K562 treated with DMSO at 1 percent for 24 hours (cell line): ENCODE data around the gene EIF6. TPM values are rescaled to one million over a fixed set of nuclear protein-coding genes. Genes with fewer than 3 reads are reported as not detected.

Source experiments
- total RNA-seq: library from RNA; unstranded; fragments of 300-600 nt; gene quantifications from 2 replicates; pipeline ENCODE4 v1.2.3, GENCODE V29; 2022; ENCODE audit warnings: low read depth; ENCODE audit not compliant: insufficient read depth

EIF6 gene
- 189 and 206 TPM in 2 replicates for total RNA-seq

GRCh38 chr20:35284267-35284991 lies at the start of gene EIF6:
Gene EIF6, minus strand, starts transcription at chr20:35284772. Its CDS starts 285 bp downstream, at chr20:35284487.

GRCh38 chr20:35291654-35292503 lies 7.3 kb upstream of the EIF6 start, which contains the start of gene FAM83C:
Gene FAM83C, minus strand, starts transcription at chr20:35292425. Its CDS starts 121 bp downstream, at chr20:35292304.

DNA sequence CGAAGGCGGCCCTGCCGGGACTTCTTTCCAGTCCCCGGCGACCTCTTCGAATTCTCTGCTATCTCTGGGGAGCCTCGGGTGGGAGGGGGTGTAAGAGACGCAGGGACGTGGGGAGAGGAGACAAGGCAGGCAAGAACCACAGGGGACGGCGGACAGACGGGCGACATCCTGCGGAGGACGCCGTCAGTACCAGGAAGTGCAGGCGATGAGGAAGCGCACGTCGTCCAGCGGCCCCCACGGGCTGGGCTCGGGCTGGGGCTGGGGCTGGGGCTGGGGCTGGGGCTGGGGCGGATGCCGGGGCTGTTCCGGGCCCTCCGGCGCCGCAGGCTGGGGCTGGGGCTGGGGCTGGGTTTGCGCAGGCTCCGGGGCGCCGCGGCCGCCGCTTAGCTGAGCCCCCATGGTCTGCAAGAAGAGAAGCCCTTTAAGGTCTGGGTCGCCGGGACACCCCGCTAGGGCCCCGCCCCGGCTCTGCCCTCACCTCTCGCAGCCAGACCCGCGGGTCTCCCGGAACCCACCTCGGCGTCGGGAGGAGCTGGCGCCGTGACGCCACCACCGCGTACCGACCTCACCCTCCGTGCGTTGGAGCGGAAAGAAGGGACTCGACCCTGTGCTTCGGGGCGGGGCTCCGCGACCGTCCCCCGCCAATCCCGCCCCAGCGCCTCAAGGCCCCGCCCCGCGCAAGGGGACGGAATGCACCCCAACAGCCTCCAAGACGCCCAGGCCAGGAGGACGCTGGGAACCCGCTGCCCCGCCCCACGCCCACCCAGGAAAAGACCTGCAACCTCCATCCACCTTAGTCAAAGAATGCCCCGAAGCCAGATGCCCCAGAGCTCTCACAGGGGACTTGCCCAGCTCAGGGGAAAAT lies 6.8 kb downstream of the EIF6 start, which contains the start of gene MMP24OS:
Gene MMP24OS, minus strand, starts transcription at position 592 of the 865 bp plus-strand sequence. Its CDS starts 193 bp downstream, at position 399.

Other genes starting within 250 kb of the EIF6 start
- 83.7 and 88.3 TPM in 2 replicates for gene TRPC4AP, start 192.0 kb downstream of the EIF6 start, total RNA-seq
- gene EDEM2, start 137.4 kb downstream of the EIF6 start, total RNA-seq = 29.5 and 33.0 TPM in 2 replicates
- 22.9 and 28.8 TPM in 2 replicates for gene PROCR, start 112.7 kb downstream of the EIF6 start, total RNA-seq
- gene MMP24, start 58.1 kb downstream of the EIF6 start, total RNA-seq = 0.16 and 0.31 TPM in 2 replicates
- gene MMP24OS, start 6.7 kb downstream of the EIF6 start, total RNA-seq = 161 and 170 TPM in 2 replicates
- not detected in 2 replicates for gene FAM83C, start 7.7 kb upstream of the EIF6 start, total RNA-seq
- gene UQCC1, start 127.2 kb upstream of the EIF6 start, total RNA-seq = 30.4 and 31.1 TPM in 2 replicates
- not detected in 2 replicates for gene GDF5, start 153.5 kb upstream of the EIF6 start, total RNA-seq
- 15.9 and 18.0 TPM in 2 replicates for gene CEP250, start 170.8 kb upstream of the EIF6 start, total RNA-seq
- not detected in 2 replicates for gene C20orf173, start 244.9 kb upstream of the EIF6 start, total RNA-seq